Glutamatergic neuron (in vitro differentiated cells): ENCODE results near the gene FRK. TPM values are rescaled to one million over a fixed set of nuclear protein-coding genes. Genes with fewer than 3 reads are reported as not detected.

Experiments
- DNase-seq: peaks from one replicate; pipeline ENCODE4 v3.0.0; 2022
- H3K27ac Mint-ChIP-seq: one replicate; pipeline ENCODE4 v1.8.0; 2020; ENCODE audit warnings: mild to moderate bottlenecking, mixed read lengths, inconsistent platforms; ENCODE audit not compliant: unreplicated experiment
- H3K27me3 Mint-ChIP-seq: one replicate; pipeline ENCODE4 v1.8.0; 2020; ENCODE audit warnings: mild to moderate bottlenecking, moderate library complexity, mixed read lengths, inconsistent platforms; ENCODE audit not compliant: unreplicated experiment
- H3K36me3 Mint-ChIP-seq: one replicate; pipeline ENCODE4 v1.8.0; 2020; ENCODE audit warnings: mild to moderate bottlenecking, mixed read lengths, inconsistent platforms; ENCODE audit not compliant: unreplicated experiment
- H3K4me1 Mint-ChIP-seq: one replicate; pipeline ENCODE4 v1.8.0; 2020; ENCODE audit warnings: mild to moderate bottlenecking, low read depth, mixed read lengths, inconsistent platforms; ENCODE audit not compliant: unreplicated experiment
- H3K4me3 Mint-ChIP-seq: one replicate; pipeline ENCODE4 v1.8.0; 2020; ENCODE audit warnings: mild to moderate bottlenecking, mixed read lengths, inconsistent platforms; ENCODE audit not compliant: unreplicated experiment
- H3K9me3 Mint-ChIP-seq: one replicate; pipeline ENCODE4 v1.8.0; 2020; ENCODE audit warnings: mild to moderate bottlenecking, moderate library complexity, mixed read lengths, inconsistent platforms; ENCODE audit not compliant: unreplicated experiment
- CTCF ChIP-seq: fragments of 200-600 bp; sonication (generic); IDR thresholded peaks from one replicate; pipeline ENCODE4 v1.5.0; 2021; ENCODE audit not compliant: partially characterized antibody, unreplicated experiment
- total RNA-seq: library from RNA; stranded (reverse); fragmentation: NEBNext Ultra II Directional; extraction: Animal tissue kit (Norgen Biotek cat#: 25700); gene quantifications from one replicate; pipeline ENCODE4 v1.2.1, GENCODE V29; 2021; ENCODE audit not compliant: unreplicated experiment

FRK gene
- total RNA-seq, 1 donor from 2014 or later, result 0.37 TPM

GRCh38 chr6:116070616-116071389, 10.1 kb upstream of the FRK start:
- no peaks in the 10 kb centered on the region for H3K36me3 Mint-ChIP-seq
- no peaks in the 10 kb centered on the region for H3K27me3 Mint-ChIP-seq
- H3K27ac Mint-ChIP-seq, result no peak overlapping the region
- TF ChIP-seq CTCF, result no peak
- H3K9me3 Mint-ChIP-seq, result no peaks in the 10 kb centered on the region
- no peak for DNase-seq
- H3K4me3 Mint-ChIP-seq, result no peak overlapping the region
- peaks cover 6% of the 10 kb centered on the region for H3K4me1 Mint-ChIP-seq

GRCh38 chr6:116070101-116070500, 9.4 kb upstream of the FRK start:
- Mint-ChIP-seq H3K4me1 (peaks cover 6% of the 10 kb centered on the region), H3K9me3 (no peaks in the 10 kb centered on the region), H3K4me3 (no peak overlapping the region), H3K27ac (no peak overlapping the region), H3K36me3 (no peaks in the 10 kb centered on the region), H3K27me3 (no peaks in the 10 kb centered on the region)
- TF ChIP-seq CTCF, result no peak
- DNase-seq, result no peak

- H3K27me3 Mint-ChIP-seq, result no peaks in the 10 kb centered on the region
- H3K36me3 Mint-ChIP-seq, result no peaks in the 10 kb centered on the region
- H3K27ac Mint-ChIP-seq, result no peak overlapping the region
- no peak for DNase-seq
- TF ChIP-seq CTCF, result no peak
- H3K9me3 Mint-ChIP-seq, result no peaks in the 10 kb centered on the region
- H3K4me1 Mint-ChIP-seq, result peaks cover 6% of the 10 kb centered on the region
- no peak overlapping the region for H3K4me3 Mint-ChIP-seq
These were observed 6.1 kb upstream of the FRK start for GRCh38 chr6:116066789-116067188.

GRCh38 chr6:116064666-116065065, 4.0 kb upstream of the FRK start:
- Mint-ChIP-seq H3K9me3 (no peaks in the 10 kb centered on the region), H3K27ac (no peak overlapping the region), H3K36me3 (no peaks in the 10 kb centered on the region), H3K4me1 (peaks cover 6% of the 10 kb centered on the region), H3K27me3 (no peaks in the 10 kb centered on the region), H3K4me3 (no peak overlapping the region)
- TF ChIP-seq CTCF, result no peak
- no peak for DNase-seq

- H3K36me3 Mint-ChIP-seq, result no peaks in the 10 kb centered on the region
- no peaks in the 10 kb centered on the region for H3K9me3 Mint-ChIP-seq
- DNase-seq, result no peak
- no peak overlapping the region for H3K27ac Mint-ChIP-seq
- H3K27me3 Mint-ChIP-seq, result no peaks in the 10 kb centered on the region
- peaks cover 3% of the 10 kb centered on the region for H3K4me1 Mint-ChIP-seq
- no peak overlapping the region for H3K4me3 Mint-ChIP-seq
- no peak for TF ChIP-seq CTCF
These were observed 1.8 kb upstream of the FRK start for GRCh38 chr6:116062496-116062895.
